A673 (cell line): ENCODE results near the gene SH2B2. TPM values are rescaled to one million over a fixed set of nuclear protein-coding genes. Genes with fewer than 3 reads are reported as not detected.

Source experiments
- BruUV-seq: library from RNA; stranded (reverse); fragments of 400-500 nt; replicated peaks from 2 replicates; lab custom pipeline; 2021; lab: Mats Ljungman, UMichigan
- CTCF ChIA-PET: fragments of 300-600 bp; sonication (Branson Sonifier 250); formaldehyde crosslinking; loops from one replicate; lab custom pipeline; 2022; ENCODE audit warnings: antibody characterized with exemption; lab: Charles Lee
- POLR2A ChIA-PET: fragments of 300-600 bp; sonication (Branson Sonifier 250); formaldehyde crosslinking; loops from one replicate; lab custom pipeline; 2022; ENCODE audit warnings: antibody characterized with exemption; ENCODE audit not compliant: low non-redundant PET; lab: Charles Lee
- DNase-seq: peaks from one replicate; pipeline ENCODE4 v3.0.0-alpha.2; 2015; ENCODE audit warnings: low spot score
- H3K27ac ChIP-seq: fragments of 200-600 bp; sonication (generic); 2 replicates; pipeline ENCODE4 v1.5.1; 2016; ENCODE audit warnings: mixed run types, low read depth, mild to moderate bottlenecking, mixed read lengths, antibody characterized with exemption, low read length; ENCODE audit not compliant: poor library complexity, severe bottlenecking
- H3K27me3 ChIP-seq: fragments of 200-600 bp; sonication (generic); replicated peaks from 2 replicates; pipeline ENCODE4 v1.6.1; 2017; ENCODE audit warnings: mixed run types, low read depth, mild to moderate bottlenecking, mixed read lengths, antibody characterized with exemption, low read length; ENCODE audit not compliant: insufficient read depth, poor library complexity
- H3K36me3 ChIP-seq: fragments of 200-600 bp; sonication (generic); 2 replicates; pipeline ENCODE4 v1.6.1; 2016; ENCODE audit warnings: mixed run types, mild to moderate bottlenecking, mixed read lengths, antibody characterized with exemption, low read length; ENCODE audit not compliant: insufficient read depth, poor library complexity, severe bottlenecking
- H3K4me1 ChIP-seq: fragments of 200-600 bp; sonication (generic); 2 replicates; pipeline ENCODE4 v1.6.1; 2017; ENCODE audit warnings: mixed run types, mild to moderate bottlenecking, mixed read lengths, antibody characterized with exemption, low read length; ENCODE audit not compliant: insufficient read depth, poor library complexity, severe bottlenecking
- H3K4me3 ChIP-seq: fragments of 200-600 bp; sonication (generic); 2 replicates; pipeline ENCODE4 v1.5.1; 2016; ENCODE audit warnings: low read depth, mixed run types, mild to moderate bottlenecking, mixed read lengths, low read length; ENCODE audit not compliant: poor library complexity, severe bottlenecking
- H3K9me3 ChIP-seq: fragments of 200-600 bp; sonication (generic); 2 replicates; pipeline ENCODE4 v1.6.1; 2016; ENCODE audit warnings: mixed run types, low read depth, mild to moderate bottlenecking, mixed read lengths, antibody characterized with exemption, low read length; ENCODE audit not compliant: poor library complexity, severe bottlenecking
- EZH2 ChIP-seq: fragments of 200-600 bp; sonication (generic); IDR thresholded peaks from 2 replicates; pipeline ENCODE4 v1.6.1; 2017; ENCODE audit warnings: borderline replicate concordance, low read depth, mild to moderate bottlenecking, mixed read lengths, antibody characterized with exemption, low read length; ENCODE audit not compliant: poor library complexity, severe bottlenecking
- intact Hi-C: fragments of 100-400 bp; cut with micrococcal nuclease; formaldehyde crosslinking; loops from one replicate; pipeline ENCODE4 v1.10.0; 2022; ENCODE audit not compliant: unreplicated experiment
- total RNA-seq: library from RNA; stranded (reverse); gene quantifications from 2 replicates; pipeline ENCODE4 v1.2.3, GENCODE V29; 2021
- TF ChIP-seq, protein P1 (sequence below): fragments of 300-800, 200-600 bp; sonication (generic); conservative IDR thresholded peaks from 2 replicates; pipeline ENCODE4 v1.5.1; 2017; ENCODE audit warnings: low read depth, mild to moderate bottlenecking, antibody characterized with exemption, low read length, moderate library complexity, mixed read lengths

SH2B2 gene
- total RNA-seq, 1 experiment from 2014 or later, result 8.6 TPM

DNA sequence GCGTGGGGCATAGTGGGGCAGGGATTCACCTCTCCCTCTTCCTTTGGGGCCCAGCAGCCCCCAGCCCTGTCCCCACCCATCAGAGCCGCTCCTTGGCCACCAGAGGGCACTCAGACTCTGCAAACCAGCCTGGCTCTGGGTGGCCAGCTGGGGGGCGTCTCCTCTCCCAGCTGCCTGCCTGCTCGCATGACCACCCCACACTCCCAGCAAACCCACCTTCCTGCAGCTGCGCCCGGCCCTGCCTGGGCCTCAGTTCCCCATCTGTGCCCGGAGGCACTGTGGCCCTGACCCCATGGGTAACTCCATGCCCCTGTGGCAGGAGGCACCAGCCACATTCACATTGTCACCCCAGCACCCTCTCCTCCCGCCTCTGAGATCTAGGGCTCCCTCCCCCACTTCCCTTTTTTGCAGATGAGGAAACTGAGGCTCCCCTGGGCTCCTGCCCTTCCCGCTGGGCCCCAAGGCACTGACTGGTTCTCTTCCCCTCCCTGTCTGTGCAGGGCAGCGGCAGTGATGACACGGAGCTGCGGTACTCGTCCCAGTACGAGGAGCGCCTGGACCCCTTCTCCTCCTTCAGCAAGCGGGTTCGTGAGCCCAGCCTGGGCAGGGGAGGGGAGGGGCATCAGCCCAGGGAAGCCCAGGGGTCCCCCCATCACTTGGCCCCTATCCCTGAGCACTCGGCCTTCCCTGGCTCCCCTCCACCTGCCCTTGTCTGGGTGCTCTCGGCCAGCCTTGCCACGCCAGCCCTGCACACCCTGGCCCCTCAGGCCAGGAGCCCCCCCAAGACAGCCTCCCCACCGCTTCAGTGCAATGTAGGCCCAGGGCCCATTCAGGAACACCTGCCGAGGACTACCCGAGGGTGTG, 6.9 kb upstream of the SH2B2 start:
- POLR2A ChIA-PET, result no interaction called here

DNA sequence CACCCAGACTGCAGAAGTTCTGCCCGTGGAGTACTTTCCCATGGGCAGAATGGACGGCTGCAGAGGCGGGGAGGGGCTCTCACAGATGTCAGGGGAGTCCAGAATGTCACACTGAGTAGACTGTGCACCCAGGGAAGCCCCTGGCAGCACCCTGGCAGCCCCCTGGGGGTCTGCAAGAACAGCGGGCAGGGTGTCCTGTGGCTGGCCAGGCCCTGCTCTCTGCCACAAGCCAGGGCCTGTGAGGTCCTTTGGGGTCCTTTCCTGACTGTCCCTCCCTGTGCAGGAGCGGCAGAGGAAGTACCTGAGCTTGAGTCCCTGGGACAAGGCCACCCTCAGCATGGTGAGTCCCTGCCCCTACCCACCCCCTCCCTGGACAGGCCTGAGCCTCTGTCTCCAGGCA, 6.1 kb upstream of the SH2B2 start:
- POLR2A ChIA-PET, result no interaction called here
- intact Hi-C loops, result no loop called here

More for the DNA sequence above, 6.9 kb upstream of the SH2B2 start:
- Histone ChIP-seq H3K27ac (no peak overlapping the region), H3K4me3 (no peak overlapping the region), H3K4me1 (no peaks in the 10 kb centered on the region), H3K27me3 (no peaks in the 10 kb centered on the region), H3K9me3 (no peaks in the 10 kb centered on the region), H3K36me3 (no peaks in the 10 kb centered on the region)
- no TSS peak for BruUV-seq
- TF ChIP-seq, protein P1, sequence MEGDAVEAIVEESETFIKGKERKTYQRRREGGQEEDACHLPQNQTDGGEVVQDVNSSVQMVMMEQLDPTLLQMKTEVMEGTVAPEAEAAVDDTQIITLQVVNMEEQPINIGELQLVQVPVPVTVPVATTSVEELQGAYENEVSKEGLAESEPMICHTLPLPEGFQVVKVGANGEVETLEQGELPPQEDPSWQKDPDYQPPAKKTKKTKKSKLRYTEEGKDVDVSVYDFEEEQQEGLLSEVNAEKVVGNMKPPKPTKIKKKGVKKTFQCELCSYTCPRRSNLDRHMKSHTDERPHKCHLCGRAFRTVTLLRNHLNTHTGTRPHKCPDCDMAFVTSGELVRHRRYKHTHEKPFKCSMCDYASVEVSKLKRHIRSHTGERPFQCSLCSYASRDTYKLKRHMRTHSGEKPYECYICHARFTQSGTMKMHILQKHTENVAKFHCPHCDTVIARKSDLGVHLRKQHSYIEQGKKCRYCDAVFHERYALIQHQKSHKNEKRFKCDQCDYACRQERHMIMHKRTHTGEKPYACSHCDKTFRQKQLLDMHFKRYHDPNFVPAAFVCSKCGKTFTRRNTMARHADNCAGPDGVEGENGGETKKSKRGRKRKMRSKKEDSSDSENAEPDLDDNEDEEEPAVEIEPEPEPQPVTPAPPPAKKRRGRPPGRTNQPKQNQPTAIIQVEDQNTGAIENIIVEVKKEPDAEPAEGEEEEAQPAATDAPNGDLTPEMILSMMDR, result peak; percentile 93
- TF ChIP-seq EZH2, result no peak
- CTCF ChIA-PET, result interaction anchor here (0.6 to 1.5 kb wide), 3 partner anchors 110 to 154 kb away, joined by 4 to 5 read pairs (median 4); partner anchors contain the start of genes ORAI2 and PRKRIP1
- peak; percentile 85 for DNase-seq
- intact Hi-C loops, result loop anchor here (1.0 kb wide), 1 partner anchor 111 kb away; no protein-coding TSS in a partner anchor

DNA sequence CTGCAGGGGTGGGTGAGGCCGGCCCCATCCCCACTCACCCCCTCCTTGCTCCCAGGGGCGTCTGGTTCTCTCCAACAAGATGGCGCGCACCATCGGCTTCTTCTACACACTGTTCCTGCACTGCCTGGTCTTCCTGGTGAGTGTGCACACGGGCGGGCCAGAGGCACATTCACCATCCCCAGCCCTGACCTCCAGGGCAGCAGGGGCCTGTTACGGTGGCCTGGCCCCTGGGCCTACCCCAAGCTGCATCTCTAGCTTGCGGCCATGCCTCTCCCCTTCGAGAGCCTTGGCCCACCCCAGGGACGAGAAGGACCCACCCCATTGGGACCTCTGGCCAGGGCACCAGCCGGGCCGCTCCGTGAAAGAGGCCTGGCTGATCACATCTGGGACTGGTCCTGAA, 4.9 kb upstream of the SH2B2 start:
- H3K27ac ChIP-seq, result no peak overlapping the region
- no peaks in the 10 kb centered on the region for H3K27me3 ChIP-seq
- H3K36me3 ChIP-seq, result no peaks in the 10 kb centered on the region
- no peaks in the 10 kb centered on the region for H3K9me3 ChIP-seq
- no TSS peak for BruUV-seq
- CTCF ChIA-PET, result no interaction called here
- no peak for TF ChIP-seq EZH2
- POLR2A ChIA-PET, result no interaction called here
- no peak overlapping the region for H3K4me3 ChIP-seq
- no peak for DNase-seq
- intact Hi-C loops, result no loop called here
- H3K4me1 ChIP-seq, result peaks cover 5% of the 10 kb centered on the region

More for the DNA sequence above, 6.1 kb upstream of the SH2B2 start:
- no peak for TF ChIP-seq EZH2
- TF ChIP-seq, protein P1, result no peak
- Histone ChIP-seq H3K36me3 (no peaks in the 10 kb centered on the region), H3K27me3 (no peaks in the 10 kb centered on the region), H3K9me3 (no peaks in the 10 kb centered on the region), H3K4me3 (no peak overlapping the region), H3K27ac (no peak overlapping the region), H3K4me1 (no peaks in the 10 kb centered on the region)
- DNase-seq, result no peak
- CTCF ChIA-PET, result interaction anchor here (1.4 kb wide), 1 partner anchor 109 kb away, joined by 4 read pairs; no protein-coding TSS in a partner anchor
- BruUV-seq, result no TSS peak
